Loucy (cell line): ENCODE data around the gene LRRTM4.

Experiments used
- H2AFZ ChIP-seq: fragments of 200-600 bp; sonication (generic); 2 replicates; pipeline ENCODE4 v1.6.0; 2016; ENCODE audit warnings: antibody characterized with exemption, mild to moderate bottlenecking, low read length, moderate library complexity
- H3F3A ChIP-seq: fragments of 200-600 bp; 2 replicates; pipeline ENCODE4 v1.6.0; 2016; ENCODE audit warnings: antibody characterized with exemption, low read depth, mild to moderate bottlenecking
- H3K27me3 ChIP-seq: fragments of 200-600 bp; sonication (generic); 2 replicates; pipeline ENCODE4 v1.6.1; 2014; ENCODE audit warnings: low read length, mild to moderate bottlenecking; ENCODE audit not compliant: insufficient read depth, poor library complexity, severe bottlenecking
- H3K36me3 ChIP-seq: fragments of 200-600 bp; sonication (generic); 2 replicates; pipeline ENCODE4 v1.6.1; 2016; ENCODE audit warnings: low read length; ENCODE audit not compliant: insufficient read depth
- H3K4me1 ChIP-seq: fragments of 200-600 bp; sonication (generic); 2 replicates; pipeline ENCODE4 v1.5.1; 2014; ENCODE audit warnings: low read length, mild to moderate bottlenecking; ENCODE audit not compliant: insufficient read depth, poor library complexity, severe bottlenecking
- H3K4me2 ChIP-seq: fragments of 200-600 bp; sonication (generic); 2 replicates; pipeline ENCODE4 v1.6.0; 2014; ENCODE audit warnings: antibody characterized with exemption, low read length, low read depth, mild to moderate bottlenecking; ENCODE audit not compliant: poor library complexity, severe bottlenecking
- H3K4me3 ChIP-seq: fragments of 200-600 bp; sonication (generic); 2 replicates; pipeline ENCODE4 v1.5.1; 2014; ENCODE audit warnings: low read length, mild to moderate bottlenecking, mixed read lengths; ENCODE audit not compliant: poor library complexity, severe bottlenecking
- H3K79me2 ChIP-seq: fragments of 200-600 bp; sonication (generic); 2 replicates; pipeline ENCODE4 v1.6.1; 2014; ENCODE audit warnings: low read length; ENCODE audit not compliant: insufficient read depth
- H3K9ac ChIP-seq: fragments of 200-600 bp; sonication (generic); 2 replicates; pipeline ENCODE4 v1.6.0; 2014; ENCODE audit warnings: mild to moderate bottlenecking, low read depth, low read length, moderate library complexity; ENCODE audit not compliant: poor library complexity, severe bottlenecking
- H3K9me2 ChIP-seq: fragments of 200-600 bp; sonication (generic); replicated peaks from 2 replicates; pipeline ENCODE4 v1.6.1; 2016; ENCODE audit warnings: low read depth, low read length, mixed read lengths
- H3K9me3 ChIP-seq: fragments of 200-600 bp; sonication (generic); 2 replicates; pipeline ENCODE4 v1.6.1; 2014; ENCODE audit warnings: mild to moderate bottlenecking, antibody characterized with exemption, low read length, low read depth; ENCODE audit not compliant: insufficient read depth
- H4K20me1 ChIP-seq: fragments of 200-600 bp; sonication (generic); 2 replicates; pipeline ENCODE4 v1.6.0; 2014; ENCODE audit warnings: antibody characterized with exemption, low read length, mild to moderate bottlenecking; ENCODE audit not compliant: insufficient read depth, poor library complexity, severe bottlenecking
- CTCF ChIP-seq: fragments of 200-600 bp; sonication (generic); conservative IDR thresholded peaks from 2 replicates; pipeline ENCODE4 v1.5.1; 2014; ENCODE audit warnings: mild to moderate bottlenecking, antibody characterized with exemption, low read length
- EZH2phosphoT487 ChIP-seq: fragments of 200-600 bp; IDR thresholded peaks from 2 replicates; pipeline ENCODE4 v1.6.1; 2018; ENCODE audit warnings: antibody characterized with exemption, mild to moderate bottlenecking, moderate library complexity, borderline replicate concordance

LRRTM4 gene

GRCh38 chr2:77348821-77349220 lies 173.4 kb downstream of the LRRTM4 start:
- TF ChIP-seq EZH2phosphoT487 (no peak), CTCF (no peak)

GRCh38 chr2:77336013-77336412 lies 186.2 kb downstream of the LRRTM4 start:
- Histone ChIP-seq H3K4me1 (no peaks in the 10 kb centered on the region), H3K36me3 (no peaks in the 10 kb centered on the region), H3K9ac (no peak overlapping the region), H2AFZ (no peak overlapping the region), H4K20me1 (no peaks in the 10 kb centered on the region), H3K9me2 (no peaks in the 10 kb centered on the region), H3F3A (no peaks in the 10 kb centered on the region), H3K27me3 (no peaks in the 10 kb centered on the region), H3K79me2 (no peaks in the 10 kb centered on the region), H3K4me3 (no peak overlapping the region), H3K4me2 (no peak overlapping the region), H3K9me3 (no peaks in the 10 kb centered on the region)
- TF ChIP-seq CTCF (no peak), EZH2phosphoT487 (no peak)

More at GRCh38 chr2:77348821-77349220, 173.4 kb downstream of the LRRTM4 start:
- no peaks in the 10 kb centered on the region for H3K27me3 ChIP-seq
- no peaks in the 10 kb centered on the region for H3K4me1 ChIP-seq
- H3K36me3 ChIP-seq: no peaks in the 10 kb centered on the region
- H3K9me2 ChIP-seq: no peaks in the 10 kb centered on the region
- no peaks in the 10 kb centered on the region for H3K79me2 ChIP-seq
- H3F3A ChIP-seq: no peaks in the 10 kb centered on the region
- H2AFZ ChIP-seq: no peak overlapping the region
- H3K4me2 ChIP-seq: no peak overlapping the region
- H4K20me1 ChIP-seq: no peaks in the 10 kb centered on the region
- no peak overlapping the region for H3K4me3 ChIP-seq
- no peak overlapping the region for H3K9ac ChIP-seq
- H3K9me3 ChIP-seq: no peaks in the 10 kb centered on the region

DNA sequence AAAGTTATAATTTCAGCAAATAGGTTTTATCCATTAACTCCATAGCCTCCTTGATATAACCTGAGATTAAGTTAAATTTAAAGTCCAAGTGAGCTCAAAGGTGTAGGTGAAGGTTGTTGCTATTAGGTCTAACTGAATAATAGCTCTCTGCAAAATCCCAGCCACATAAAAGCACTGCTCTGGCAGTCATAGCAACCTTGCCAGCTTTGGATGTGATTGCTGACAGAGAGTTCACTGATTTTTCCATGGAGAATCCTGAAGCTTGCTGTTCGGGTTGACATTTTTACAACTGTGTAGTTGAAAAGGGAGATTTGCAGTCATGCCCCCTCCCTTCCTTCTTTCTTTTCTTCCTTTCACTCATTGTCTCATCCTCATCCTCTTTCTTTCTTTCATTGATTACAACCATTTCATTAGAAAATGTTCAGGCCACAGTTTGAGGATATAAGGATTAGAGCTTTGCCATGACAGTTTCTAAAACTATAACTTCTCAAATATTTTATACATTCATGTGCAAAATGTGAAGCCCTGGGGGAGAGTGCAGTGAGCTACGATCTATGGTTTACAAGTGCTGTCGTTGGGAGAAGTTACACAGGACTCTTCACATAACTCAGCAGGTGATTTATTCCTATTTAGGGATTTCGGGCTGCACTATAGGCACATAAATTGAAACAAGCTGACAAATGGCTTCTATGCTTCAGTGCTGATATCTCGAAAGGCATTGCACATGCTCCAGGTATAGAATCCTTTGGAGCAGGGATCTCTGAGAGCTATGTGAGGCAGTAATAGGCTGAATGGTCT lies 193.8 kb downstream of the LRRTM4 start:
- Histone ChIP-seq H3K27me3 (no peaks in the 10 kb centered on the region), H3K9me3 (no peaks in the 10 kb centered on the region), H3K4me1 (no peaks in the 10 kb centered on the region), H4K20me1 (no peaks in the 10 kb centered on the region), H3K79me2 (no peaks in the 10 kb centered on the region), H3K4me3 (no peak overlapping the region), H3K9ac (no peak overlapping the region), H3K9me2 (no peaks in the 10 kb centered on the region), H3K36me3 (no peaks in the 10 kb centered on the region), H3F3A (no peaks in the 10 kb centered on the region), H2AFZ (no peak overlapping the region), H3K4me2 (no peak overlapping the region)
- TF ChIP-seq CTCF (no peak), EZH2phosphoT487 (no peak)
